Osteocyte (in vitro differentiated cells): ENCODE results near the gene ADAMTSL5. TPM values are rescaled to one million over a fixed set of nuclear protein-coding genes. Genes with fewer than 3 reads are reported as not detected.

Experiments
- DNase-seq: peaks from one replicate; pipeline ENCODE4 v3.0.0; 2021; ENCODE audit warnings: mixed read lengths; ENCODE audit not compliant: unreplicated experiment; ENCODE audit errors: extremely low spot score
- H3K27ac Mint-ChIP-seq: one replicate; pipeline ENCODE4 v1.8.0; 2021; ENCODE audit warnings: mild to moderate bottlenecking, mixed read lengths; ENCODE audit not compliant: unreplicated experiment
- H3K27me3 Mint-ChIP-seq: one replicate; pipeline ENCODE4 v1.8.0; 2021; ENCODE audit warnings: mixed read lengths; ENCODE audit not compliant: unreplicated experiment
- H3K36me3 Mint-ChIP-seq: one replicate; pipeline ENCODE4 v1.8.0; 2021; ENCODE audit warnings: mixed read lengths; ENCODE audit not compliant: unreplicated experiment
- H3K4me1 Mint-ChIP-seq: one replicate; pipeline ENCODE4 v1.8.0; 2021; ENCODE audit warnings: mixed read lengths; ENCODE audit not compliant: unreplicated experiment
- H3K4me3 Mint-ChIP-seq: one replicate; pipeline ENCODE4 v1.8.0; 2021; ENCODE audit warnings: mild to moderate bottlenecking, moderate library complexity, mixed read lengths; ENCODE audit not compliant: unreplicated experiment
- H3K9me3 Mint-ChIP-seq: one replicate; pipeline ENCODE4 v1.8.0; 2021; ENCODE audit warnings: mixed read lengths; ENCODE audit not compliant: unreplicated experiment
- CTCF ChIP-seq: fragments of 200-600 bp; sonication (generic); IDR thresholded peaks from 2 replicates; pipeline ENCODE4 v1.5.0; 2021; ENCODE audit warnings: antibody characterized with exemption, mild to moderate bottlenecking, moderate library complexity
- long read RNA-seq: library from polyadenylated mRNA; unstranded; transcript quantifications from one replicate; pipeline ENCODE4 v2.0.0, GENCODE V29; 2021
- total RNA-seq: library from RNA; stranded (reverse); gene quantifications from 2 replicates; pipeline ENCODE4 v1.2.1, GENCODE V29; 2021

ADAMTSL5 gene, protein sequence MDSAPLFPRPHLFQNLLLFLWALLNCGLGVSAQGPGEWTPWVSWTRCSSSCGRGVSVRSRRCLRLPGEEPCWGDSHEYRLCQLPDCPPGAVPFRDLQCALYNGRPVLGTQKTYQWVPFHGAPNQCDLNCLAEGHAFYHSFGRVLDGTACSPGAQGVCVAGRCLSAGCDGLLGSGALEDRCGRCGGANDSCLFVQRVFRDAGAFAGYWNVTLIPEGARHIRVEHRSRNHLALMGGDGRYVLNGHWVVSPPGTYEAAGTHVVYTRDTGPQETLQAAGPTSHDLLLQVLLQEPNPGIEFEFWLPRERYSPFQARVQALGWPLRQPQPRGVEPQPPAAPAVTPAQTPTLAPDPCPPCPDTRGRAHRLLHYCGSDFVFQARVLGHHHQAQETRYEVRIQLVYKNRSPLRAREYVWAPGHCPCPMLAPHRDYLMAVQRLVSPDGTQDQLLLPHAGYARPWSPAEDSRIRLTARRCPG
- 4.4 and 6.4 TPM in 2 replicates for total RNA-seq
- long read RNA-seq, partial matches to known transcripts, result 0 of 1 reads
- long read RNA-seq, other reads (novel, unspliced or antisense), result 1 of 1 reads

- no peaks in the 10 kb centered on the region for H3K36me3 Mint-ChIP-seq
- peak; percentile 86 for DNase-seq
- H3K27me3 Mint-ChIP-seq, result peaks cover 3% of the 10 kb centered on the region
- H3K9me3 Mint-ChIP-seq, result no peaks in the 10 kb centered on the region
- TF ChIP-seq CTCF, result peak; percentile 18
- no peak within 1 kb of the TSS for H3K27ac Mint-ChIP-seq
- peak within 1 kb of the TSS; percentile 61 for H3K4me3 Mint-ChIP-seq
- H3K4me1 Mint-ChIP-seq, result peaks cover 16% of the 10 kb centered on the region
Observed at GRCh38 chr19:1512671-1513498, at the start of gene ADAMTSL5. TSS of gene ADAMTSL5 (minus strand) at chr19:1513019. CDS start at chr19:1510943, 2,076 bp downstream.

DNA sequence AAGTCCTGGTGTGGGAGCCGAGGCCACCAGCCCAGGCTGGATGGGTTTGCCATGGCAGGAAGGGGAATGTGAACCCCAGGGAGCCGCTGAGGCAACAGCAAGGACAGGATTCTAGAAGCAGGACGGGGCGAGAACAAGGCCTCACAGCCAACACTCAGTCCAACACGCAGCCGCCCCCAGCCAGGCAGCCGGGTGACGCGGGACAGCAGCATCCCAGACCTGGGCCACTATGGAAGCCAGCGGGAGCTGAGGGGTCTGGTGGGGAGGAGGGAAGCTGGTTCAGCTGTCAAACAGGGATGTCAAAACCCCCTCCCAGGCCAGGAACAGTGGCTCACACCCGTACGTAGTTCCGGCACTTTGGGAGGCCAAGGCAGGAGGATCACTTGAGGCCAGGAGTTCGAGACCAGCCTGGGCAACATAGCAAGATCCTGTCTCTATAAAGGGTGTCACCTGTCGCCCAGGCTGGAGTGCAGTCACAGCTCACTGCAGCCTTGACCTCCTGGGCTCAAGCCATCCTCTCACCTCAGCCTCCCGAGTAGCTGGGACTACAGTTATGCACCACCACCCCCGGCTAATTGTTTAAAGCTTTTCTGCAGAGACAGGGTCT lies 48.5 kb upstream of the ADAMTSL5 start:
- peaks cover 4% of the 10 kb centered on the region for H3K36me3 Mint-ChIP-seq
- no peak for DNase-seq
- H3K4me1 Mint-ChIP-seq, result peaks cover 19% of the 10 kb centered on the region
- no peak for TF ChIP-seq CTCF
- no peak overlapping the region for H3K27ac Mint-ChIP-seq
- H3K4me3 Mint-ChIP-seq, result no peak overlapping the region
- no peaks in the 10 kb centered on the region for H3K27me3 Mint-ChIP-seq
- H3K9me3 Mint-ChIP-seq, result no peaks in the 10 kb centered on the region

DNA sequence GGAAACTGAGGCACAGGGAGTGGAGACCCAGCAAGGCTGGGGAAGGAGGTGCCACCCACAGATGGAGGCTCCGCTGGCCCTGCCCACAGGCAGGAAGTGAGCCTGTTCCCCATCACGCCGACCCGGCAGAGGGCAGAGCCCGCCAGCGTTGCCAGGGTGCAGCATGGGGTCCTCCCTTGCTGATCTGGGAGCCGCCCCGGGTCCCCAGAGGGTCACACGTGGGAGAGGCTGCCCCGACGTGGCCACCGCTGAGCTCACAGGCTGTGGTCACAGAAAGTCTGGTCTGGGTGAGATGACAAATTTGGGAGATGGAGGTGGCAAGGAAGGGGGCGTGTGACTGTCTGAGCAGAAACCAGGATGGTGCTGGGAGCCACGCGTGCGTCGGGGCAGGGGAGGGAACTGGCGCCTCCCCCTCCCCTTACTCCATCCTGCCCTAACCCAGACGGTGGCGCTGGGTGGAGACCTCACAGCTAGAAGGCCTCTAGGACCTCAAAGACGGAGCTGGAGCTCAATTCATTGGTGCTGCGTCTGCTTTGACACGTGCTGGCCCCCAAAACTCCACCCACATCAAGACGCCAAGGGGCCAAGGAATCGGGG lies 47.6 kb upstream of the ADAMTSL5 start:
- TF ChIP-seq CTCF, result no peak
- Mint-ChIP-seq H3K4me3 (no peak overlapping the region), H3K36me3 (peaks cover 4% of the 10 kb centered on the region), H3K9me3 (no peaks in the 10 kb centered on the region), H3K4me1 (peaks cover 15% of the 10 kb centered on the region), H3K27ac (no peak overlapping the region), H3K27me3 (no peaks in the 10 kb centered on the region)
- no peak for DNase-seq

DNA sequence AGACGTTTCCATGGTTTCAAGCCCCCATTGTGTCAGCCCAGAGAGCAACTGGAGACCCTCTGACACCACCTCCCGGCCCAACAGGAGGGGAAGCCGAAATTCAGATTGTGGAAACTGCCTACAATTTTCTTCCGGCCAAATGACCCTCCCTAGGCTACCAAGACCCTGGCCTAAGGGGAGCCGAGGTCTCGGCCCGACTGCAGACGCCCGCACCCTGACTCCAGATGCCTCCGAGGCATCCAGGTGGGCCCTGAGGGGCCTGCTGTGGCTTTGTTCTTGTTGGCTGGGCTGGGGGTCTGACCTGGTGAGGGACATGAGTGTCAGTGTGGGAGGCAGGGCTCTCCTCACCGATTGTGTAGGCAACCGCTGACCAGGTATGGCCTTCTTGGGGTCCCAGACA lies 45.7 kb upstream of the ADAMTSL5 start:
- Mint-ChIP-seq H3K9me3 (no peaks in the 10 kb centered on the region), H3K36me3 (peaks cover 3% of the 10 kb centered on the region), H3K27me3 (no peaks in the 10 kb centered on the region), H3K4me1 (peaks cover 5% of the 10 kb centered on the region), H3K4me3 (no peak overlapping the region), H3K27ac (peak overlapping the region; percentile 23)
- no peak for DNase-seq
- no peak for TF ChIP-seq CTCF
